ENCODE results near the gene NATD1. TPM values are rescaled to one million over a fixed set of nuclear protein-coding genes. Genes with fewer than 3 reads are reported as not detected.

Gene NATD1
- total RNA-seq, 1 donor from 2014 or later, result 4.1 TPM

DNA sequence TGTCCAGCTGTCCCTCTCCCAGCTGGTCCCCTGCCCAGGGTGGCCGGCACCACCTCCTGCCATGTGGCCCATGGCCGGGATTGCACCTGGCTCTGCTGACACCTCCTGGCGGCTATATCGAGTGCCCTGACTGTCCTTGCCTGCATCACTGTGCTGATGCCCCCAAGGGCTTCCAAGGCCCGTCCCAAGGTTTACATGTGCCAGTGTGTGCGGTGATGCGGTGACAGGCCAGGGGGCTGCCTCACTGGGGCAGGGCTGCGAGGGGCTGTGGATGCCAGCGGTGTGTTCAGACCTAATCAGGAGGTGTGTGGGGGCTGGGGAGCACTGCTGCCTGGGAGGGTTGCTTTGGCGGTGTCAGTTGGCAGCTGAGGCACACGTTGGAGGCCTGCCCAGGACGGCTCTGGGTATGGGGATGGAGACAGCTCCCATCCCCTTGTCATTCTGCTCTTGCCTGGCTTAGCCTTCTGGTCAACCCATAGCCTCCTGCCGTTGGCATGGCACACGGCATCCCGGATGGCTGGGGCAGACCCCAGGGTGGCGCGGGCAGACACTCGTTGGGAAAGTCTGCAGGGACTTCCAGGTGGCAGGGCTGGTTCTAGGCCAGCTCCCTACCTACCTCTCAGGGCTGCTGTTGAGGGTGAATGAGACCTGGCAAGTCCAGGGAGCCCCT, 36.8 kb upstream of the NATD1 start:
- DNase-seq, result no peak

GRCh38 chr17:21289175-21289901, 36.1 kb upstream of the NATD1 start:
- no peak for DNase-seq

GRCh38 chr17:21288571-21289017, 35.4 kb upstream of the NATD1 start:
- DNase-seq, result peak; percentile 42

DNA sequence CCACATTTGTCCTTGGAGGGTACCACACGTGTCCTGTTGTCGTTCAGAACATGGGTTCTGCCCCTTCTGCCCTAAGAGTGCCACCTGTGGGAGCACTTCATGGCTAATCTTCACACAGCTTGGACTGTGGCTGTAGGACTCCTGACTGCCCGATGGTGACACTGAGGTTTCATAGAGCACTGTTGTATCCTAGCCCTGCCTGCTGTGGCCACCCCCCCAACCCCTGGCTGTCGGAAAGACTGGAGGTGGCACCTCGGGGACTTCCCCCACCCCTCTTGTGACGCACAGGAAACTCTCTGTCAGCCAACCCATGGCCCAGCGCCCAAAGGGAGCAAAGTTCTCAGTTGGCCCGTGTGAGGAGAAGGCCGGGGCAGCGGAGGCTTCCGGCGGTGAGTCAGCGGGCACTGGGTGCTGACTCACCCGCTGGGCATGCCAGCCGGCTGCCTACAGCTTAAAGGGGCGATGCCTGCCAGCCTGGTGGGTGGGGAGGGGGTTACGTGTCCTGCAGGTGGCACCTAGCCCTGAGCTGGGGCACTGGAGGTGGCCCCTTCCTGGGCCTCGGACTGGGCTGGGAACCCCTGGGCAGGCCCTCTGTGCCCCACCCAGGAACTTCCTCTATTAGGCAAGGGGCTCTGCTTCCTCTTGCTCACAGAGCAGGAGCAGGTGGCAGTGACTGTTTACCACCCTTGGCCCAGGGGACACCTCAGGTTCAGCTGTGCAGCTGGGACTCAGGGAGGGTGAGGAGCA, 34.7 kb upstream of the NATD1 start:
- DNase-seq, result peak; percentile 96

DNA sequence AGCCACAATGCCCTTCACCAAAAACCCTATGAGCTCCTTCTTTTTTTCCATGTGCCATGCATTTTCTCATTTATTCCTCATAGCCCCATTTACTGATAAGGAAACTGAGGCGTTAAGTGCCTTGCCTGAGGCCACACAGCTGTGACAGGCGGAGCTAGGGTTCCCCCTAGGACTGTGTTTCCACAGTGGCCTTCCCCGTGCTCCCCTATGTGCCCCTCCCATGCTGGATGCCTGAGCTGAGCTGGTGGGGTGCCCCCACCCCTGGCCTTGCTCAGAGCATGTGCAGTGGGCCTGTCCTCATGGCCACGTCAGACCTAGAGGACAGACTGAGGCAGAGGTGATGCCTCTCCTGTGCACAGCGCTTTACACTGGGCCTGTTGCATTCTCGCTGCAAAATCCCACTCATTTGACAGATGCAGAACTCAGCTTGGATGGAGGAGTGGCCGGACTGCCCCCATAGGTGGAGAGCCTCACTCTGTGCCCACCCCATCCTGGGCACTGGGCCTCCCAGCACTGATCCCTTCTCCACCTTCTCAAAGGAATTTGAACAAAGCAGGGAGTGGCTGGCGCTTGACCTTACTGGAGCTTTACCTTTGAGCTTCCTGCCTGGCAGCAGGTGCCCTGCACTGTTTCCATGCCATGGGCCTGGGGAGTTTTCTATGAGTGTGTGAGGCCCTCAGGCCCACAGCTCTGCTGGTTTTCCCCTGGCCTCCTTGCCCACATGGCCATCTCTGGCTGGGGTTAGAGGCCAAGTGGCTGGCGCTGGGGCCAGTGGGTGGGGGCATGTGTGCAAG, 33.9 kb upstream of the NATD1 start:
- DNase-seq, result no peak

DNA sequence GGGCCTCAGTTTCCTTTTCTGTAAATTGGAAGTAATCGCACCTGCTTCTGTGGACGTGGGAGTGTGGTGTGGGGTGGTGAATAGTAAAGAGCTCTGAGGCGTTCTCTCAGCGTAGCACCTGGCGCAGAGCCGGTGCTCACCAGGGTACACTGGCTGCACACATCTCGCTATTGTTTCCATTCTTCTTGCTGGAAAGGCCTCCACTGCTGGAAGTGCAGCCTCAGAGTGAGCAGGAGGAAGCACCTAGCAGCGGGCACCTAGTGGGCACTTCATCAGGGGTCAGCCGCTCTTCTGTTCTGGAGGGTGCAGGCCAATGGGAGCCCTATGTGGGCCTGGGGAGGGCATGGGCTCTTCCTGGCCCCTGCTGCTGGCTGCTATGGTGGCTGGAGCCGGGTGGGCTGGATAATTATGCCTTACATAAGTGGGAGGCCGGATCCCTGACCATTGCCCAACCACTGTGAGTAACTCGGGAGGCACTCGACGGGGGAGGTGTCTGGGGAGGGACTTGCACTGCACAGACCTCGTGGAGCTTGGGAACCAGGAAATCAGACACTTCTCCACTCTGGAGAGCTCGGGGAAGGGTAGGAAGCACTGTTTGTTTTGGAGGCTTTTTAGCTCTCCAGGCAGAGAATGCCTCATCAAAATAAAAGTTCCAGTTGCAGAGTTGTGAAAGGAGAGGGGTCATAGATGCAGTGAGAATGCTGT, 33.0 kb upstream of the NATD1 start:
- peak; percentile 96 for DNase-seq

- DNase-seq, result peak; percentile 60
Measured at GRCh38 chr17:21285164-21286065, 32.2 kb upstream of the NATD1 start.

DNA sequence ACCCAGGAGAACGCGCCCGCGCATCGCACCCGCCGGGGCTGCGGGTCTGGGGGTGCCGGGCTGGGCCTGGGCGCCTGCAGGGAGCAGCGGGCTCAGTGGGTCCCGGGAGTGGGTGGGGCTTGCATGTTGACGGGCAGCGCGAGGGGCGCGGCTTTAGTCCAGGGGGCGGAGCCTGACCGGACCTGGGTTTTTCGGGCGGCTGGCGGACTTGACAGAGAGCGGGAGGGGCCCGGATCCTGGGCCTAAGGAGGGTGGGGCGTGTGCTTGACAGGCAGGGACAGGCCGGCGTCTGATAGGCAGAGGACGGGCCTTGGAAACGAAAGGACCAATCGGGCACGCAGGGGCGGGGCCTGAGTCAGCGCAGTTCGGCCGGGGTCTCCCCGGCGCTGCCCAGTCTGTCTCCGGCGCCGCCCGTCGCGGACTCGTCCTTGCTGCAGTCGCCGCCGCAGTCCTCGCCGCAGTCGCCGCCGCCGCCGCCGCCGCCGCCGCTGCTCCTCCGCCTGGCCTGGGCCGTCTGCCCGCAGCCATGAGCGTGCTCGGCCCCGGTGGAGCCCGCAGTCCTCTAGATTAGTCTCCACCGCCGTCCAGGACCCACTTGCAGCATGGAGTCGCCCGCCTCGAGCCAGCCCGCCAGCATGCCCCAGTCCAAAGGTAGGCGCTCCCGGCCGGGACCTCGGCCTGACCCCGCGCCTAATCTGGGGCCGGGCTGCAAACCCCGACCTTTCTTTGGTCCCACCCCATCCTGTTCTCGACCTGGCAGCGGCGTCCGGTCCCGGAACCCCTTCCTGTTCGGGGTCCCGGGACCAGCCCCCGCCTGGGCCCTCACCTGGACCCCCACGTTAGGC, 31.3 kb upstream of the NATD1 start, which contains the start of gene MAP2K3:
TSS of gene MAP2K3 (plus strand) at position 393 of the 845 bp plus-strand sequence. CDS start at position 603, 210 bp downstream.
- DNase-seq, result peak; percentile 99

DNA sequence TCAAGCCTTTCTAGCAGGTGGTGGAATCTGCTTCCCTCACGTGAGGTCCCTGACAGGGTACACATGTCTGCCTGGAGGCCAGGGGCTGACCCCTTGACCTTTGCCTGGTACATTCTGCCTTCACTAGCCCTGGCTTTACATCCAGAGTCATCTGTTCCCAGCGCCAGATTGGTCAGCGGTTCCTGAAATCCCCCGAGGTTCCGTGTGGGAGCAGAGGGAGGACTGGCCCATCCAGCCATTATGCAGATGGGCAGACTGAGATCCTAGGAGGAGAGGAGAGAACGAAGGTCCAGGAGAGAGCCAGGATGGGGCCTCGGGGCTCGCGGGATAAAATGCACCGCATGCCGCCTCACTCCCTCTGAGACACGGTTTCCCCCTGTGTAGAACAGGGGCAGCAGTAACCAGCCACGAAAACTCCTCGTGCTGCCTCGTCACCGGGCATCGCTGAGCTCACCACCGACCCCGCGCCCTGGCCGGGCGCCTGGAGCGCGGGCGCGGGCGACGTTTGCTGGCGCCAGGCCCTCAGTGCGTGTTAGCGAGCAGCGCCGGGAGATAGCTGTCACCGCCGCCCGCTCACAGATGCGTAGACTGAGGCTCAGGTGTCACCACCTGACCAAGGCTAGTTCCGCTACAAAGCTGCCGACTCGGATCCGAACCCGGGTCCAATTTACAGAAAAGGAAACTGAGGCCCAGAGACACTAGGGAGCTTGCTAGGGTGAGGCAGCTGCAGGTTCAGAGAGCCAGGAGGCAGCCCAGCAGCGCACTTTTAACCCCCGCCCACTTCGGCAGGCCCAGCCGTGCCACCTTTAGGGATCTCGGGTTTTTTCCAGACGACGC, 30.5 kb upstream of the NATD1 start:
- DNase-seq, result peak; percentile 54

GRCh38 chr17:21282850-21283249, 29.6 kb upstream of the NATD1 start:
- no peak for DNase-seq

DNA sequence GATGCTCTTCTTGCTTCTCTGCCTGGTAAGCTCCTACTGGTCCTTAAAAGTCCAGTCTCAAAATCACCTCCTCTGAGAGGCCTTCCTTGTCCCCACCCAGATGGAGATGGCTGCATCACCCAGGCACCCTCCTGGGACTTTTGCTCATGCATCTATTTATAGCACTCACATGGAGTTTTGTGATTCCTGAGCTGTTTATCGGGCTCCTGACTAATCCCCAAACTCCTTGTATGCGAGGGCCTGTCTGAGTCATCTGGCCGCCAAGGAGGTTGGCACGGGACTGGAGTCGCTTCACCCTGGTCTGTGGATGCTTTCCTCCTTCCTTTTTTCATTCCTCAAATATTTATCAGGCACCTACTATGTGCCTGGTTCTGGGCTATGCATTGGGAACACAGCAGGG, 29.0 kb upstream of the NATD1 start:
- peak; percentile 66 for DNase-seq

GRCh38 chr17:21280081-21280518, 26.9 kb upstream of the NATD1 start:
- DNase-seq, result peak; percentile 89

- DNase-seq, result no peak
Measured at GRCh38 chr17:21279582-21279981, 26.4 kb upstream of the NATD1 start.

DNA sequence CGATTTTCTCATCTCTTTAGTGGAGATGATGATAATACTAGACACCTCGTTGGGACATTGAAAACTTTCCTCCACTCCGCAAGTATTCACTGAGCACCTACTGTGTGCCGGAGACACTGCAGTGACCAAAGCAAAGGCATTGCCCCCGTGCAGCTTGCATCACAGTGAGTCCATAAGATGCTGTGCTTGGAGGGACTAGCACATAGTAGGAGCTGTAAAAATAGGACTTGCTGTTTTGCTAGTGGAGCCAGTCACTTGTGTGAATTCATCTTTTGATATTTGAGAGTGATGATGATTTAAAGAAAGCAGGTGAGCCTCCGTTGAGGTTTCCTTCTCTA, 26.0 kb upstream of the NATD1 start:
- no peak for DNase-seq

DNA sequence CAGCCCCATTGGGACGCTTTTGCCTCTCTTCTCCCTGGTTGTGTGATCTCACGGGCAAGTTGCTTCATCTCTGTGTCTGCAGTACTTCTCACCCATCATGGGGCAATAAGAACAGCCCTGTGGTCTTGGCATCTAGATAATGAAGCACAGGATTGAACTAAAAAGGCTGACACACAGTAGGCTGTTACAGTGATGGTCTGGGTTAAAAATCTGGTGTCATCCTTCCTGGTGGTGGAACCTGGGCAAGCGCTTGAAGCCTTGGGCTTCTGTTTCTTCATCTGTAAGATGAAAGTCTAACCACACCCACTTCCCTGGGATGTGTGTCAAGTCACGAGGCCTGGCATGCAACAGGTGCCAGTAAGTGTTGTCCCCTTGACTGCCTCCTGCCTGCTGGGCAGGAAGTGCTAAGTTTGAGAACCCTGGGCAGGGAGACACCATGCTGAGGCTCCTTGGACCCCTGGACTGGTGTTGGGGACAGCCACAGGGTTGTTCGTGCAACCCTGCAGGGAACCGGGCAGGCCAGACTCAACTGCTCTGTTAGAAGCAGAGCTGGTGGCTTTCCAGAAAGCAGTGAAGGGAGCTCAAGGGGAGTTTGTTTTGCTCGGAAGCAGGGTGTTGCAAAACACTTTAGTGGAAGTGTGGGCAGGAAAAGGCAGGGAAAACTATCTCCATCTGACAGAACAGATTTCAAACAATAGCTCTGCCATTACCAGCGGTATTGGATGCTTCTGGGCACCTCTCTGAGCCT, 25.4 kb upstream of the NATD1 start:
- DNase-seq, result peak; percentile 30

GRCh38 chr17:21277332-21277731, 24.1 kb upstream of the NATD1 start:
- DNase-seq, result no peak

DNA sequence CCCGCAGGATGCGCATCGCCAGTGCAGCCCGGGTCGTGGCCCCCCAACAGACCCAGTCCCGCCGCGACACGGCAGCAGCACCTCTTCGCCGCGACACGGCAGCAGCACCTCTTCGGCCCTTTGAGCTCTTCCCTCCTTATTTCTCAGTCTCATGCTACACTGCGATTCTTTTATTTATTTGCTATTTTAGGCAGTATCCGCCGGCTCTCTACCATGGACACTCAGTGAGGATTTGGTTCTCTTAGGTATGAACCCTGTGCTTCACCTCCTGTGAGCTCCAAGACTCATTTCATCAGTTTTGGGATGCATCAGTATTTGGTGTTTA, 23.0 kb upstream of the NATD1 start:
- no peak for DNase-seq

DNA sequence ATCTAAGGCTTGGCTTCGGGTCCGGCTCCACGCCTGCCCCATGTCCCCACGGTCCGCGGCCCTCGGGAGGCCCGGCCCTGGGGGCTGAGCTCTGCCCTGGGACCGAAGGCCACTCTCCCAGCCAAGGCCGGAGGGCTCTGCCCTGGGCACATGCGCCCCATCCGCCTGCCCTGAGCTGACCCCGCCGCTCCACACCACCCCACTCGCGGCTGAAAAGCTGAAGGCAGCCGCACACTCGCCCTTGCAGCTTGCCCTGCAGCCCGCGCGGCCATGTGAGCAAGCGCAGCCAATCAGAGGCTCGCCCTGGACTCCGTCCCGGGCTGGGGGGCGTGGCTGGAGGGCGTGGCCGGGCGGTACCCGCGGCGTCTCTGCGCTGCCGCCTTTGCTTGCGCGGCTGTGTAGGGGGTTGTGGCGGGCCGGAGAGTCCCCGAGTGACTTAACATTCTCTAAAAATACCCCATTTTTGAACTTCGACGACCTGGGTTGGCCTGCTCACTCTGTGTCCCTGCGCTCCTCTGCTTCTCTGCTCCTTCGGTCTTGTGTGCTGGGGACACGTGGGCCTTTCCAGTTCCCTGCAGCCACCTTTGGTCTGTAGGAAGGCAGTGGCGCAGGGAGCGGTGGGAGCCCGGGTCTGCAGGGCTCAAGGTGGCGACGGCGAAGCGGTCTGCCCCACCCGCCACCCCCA, 22.5 kb upstream of the NATD1 start:
- peak; percentile 82 for DNase-seq

All from dermis blood vessel endothelial cell (primary cell).